Panc1 (cell line): Measurements from ENCODE around the gene ELMO1.

Source experiments
- CTCF ChIP-seq: fragments of 450-650 bp; IDR thresholded peaks from 2 replicates; pipeline ENCODE4 v1.5.1; 2017; ENCODE audit warnings: mild to moderate bottlenecking
- POLR2AphosphoS5 ChIP-seq: IDR thresholded peaks from 2 replicates; pipeline ENCODE4 v1.6.1; 2012; ENCODE audit warnings: mild to moderate bottlenecking, low read depth, low read length, moderate library complexity
- REST ChIP-seq, 2 experiments: IDR thresholded peaks; 2 replicates each; pipeline ENCODE4 v1.6.1; 2011 to 2012; ENCODE audit warnings: low read depth in 2 of 2, control low read depth in 1 of 2, low read length in 1 of 2, mild to moderate bottlenecking in 1 of 2, moderate library complexity in 1 of 2; ENCODE audit not compliant: insufficient read depth in 1 of 2
- TCF7L2 ChIP-seq: IDR thresholded peaks from 2 replicates; pipeline ENCODE4 v1.6.1; 2011; ENCODE audit warnings: mild to moderate bottlenecking, low read depth, low read length, inconsistent platforms

GRCh38 chr7:37471619-37472018 lies 23.0 kb upstream of the ELMO1 start:
- TF ChIP-seq CTCF = no peak
- TF ChIP-seq TCF7L2 = no peak
- TF ChIP-seq POLR2AphosphoS5 = no peak
- no peak for TF ChIP-seq REST (IDR thresholded peaks at IDR 0.05; ENCODE audit: insufficient read depth in 1 of 2, low read depth in 2 of 2, low read length in 1 of 2)
